Activated T-helper 2 cell treated with anti-CD3 and anti-CD28 coated beads, Interferon-gamma antibody, Interleukin-2, Interleukin-4, amounts not matched to agents 10 μg/mL and 5 μg/mL and 100 μg/mL, durations not matched to agents 14 hours and 24 hours and 36 hours (primary cell): ENCODE data around the gene WAS. TPM values are rescaled to one million over a fixed set of nuclear protein-coding genes. Genes with fewer than 3 reads are reported as not detected.

Source experiments
- DNase-seq: peaks from one replicate; pipeline ENCODE4 v3.0.0; 2021; ENCODE audit warnings: low spot score
- H3K27ac Mint-ChIP-seq: one replicate; pipeline ENCODE4 v1.8.0; 2021; ENCODE audit warnings: mixed read lengths
- H3K27me3 Mint-ChIP-seq: one replicate; pipeline ENCODE4 v1.8.0; 2021; ENCODE audit warnings: low read depth, mixed read lengths
- H3K36me3 Mint-ChIP-seq: one replicate; pipeline ENCODE4 v1.8.0; 2021; ENCODE audit warnings: low read depth, mixed read lengths
- H3K4me1 Mint-ChIP-seq: one replicate; pipeline ENCODE4 v1.8.0; 2021; ENCODE audit warnings: low read depth, mixed read lengths
- H3K4me3 Mint-ChIP-seq: one replicate; pipeline ENCODE4 v1.8.0; 2021; ENCODE audit warnings: low read depth, mild to moderate bottlenecking, moderate library complexity, mixed read lengths
- H3K9me3 Mint-ChIP-seq: one replicate; pipeline ENCODE4 v1.8.0; 2021; ENCODE audit warnings: mixed read lengths
- intact Hi-C: fragments of 100-400 bp; cut with micrococcal nuclease; formaldehyde crosslinking; loops from one replicate; pipeline ENCODE4 v1.15.1; 2023
- total RNA-seq: library from RNA; stranded (reverse); gene quantifications from 2 replicates; pipeline ENCODE4 v1.2.3, GENCODE V29; 2022

The WAS gene
- total RNA-seq, 1 donor from 2014 or later: 120 TPM

- Mint-ChIP-seq H3K4me3 (no peak overlapping the region), H3K4me1 (peaks cover 13% of the 10 kb centered on the region), H3K9me3 (no peaks in the 10 kb centered on the region), H3K27me3 (no peaks in the 10 kb centered on the region), H3K36me3 (peaks cover 61% of the 10 kb centered on the region), H3K27ac (no peak overlapping the region)
- intact Hi-C loops: no loop called here
- DNase-seq: no peak
These were observed 20.3 kb downstream of the WAS start for GRCh38 chrX:48703642-48704481.

DNA sequence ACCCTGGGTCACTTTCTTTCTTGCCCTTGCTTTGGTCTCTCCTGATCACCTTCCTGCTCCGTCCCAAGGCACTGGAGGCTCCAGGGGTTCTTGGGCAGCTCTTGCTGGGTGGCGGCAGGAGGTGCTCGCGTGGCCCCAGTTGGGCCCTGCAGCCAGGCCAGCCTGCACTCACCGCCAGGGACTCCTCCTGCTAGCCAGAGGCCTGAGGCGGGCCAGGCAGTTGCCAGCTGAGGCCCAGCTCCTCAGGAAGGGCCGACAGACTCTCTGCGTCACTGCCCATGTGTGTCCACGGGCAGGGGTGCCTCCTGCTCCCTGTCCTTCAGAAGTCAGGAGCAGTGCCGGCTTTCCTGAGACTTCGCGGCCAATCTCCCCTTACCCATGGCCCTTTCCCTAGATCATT lies 22.3 kb downstream of the WAS start:
- Mint-ChIP-seq H3K36me3 (peaks cover 53% of the 10 kb centered on the region), H3K27me3 (no peaks in the 10 kb centered on the region), H3K4me1 (peaks cover 13% of the 10 kb centered on the region), H3K27ac (no peak overlapping the region), H3K9me3 (no peaks in the 10 kb centered on the region), H3K4me3 (no peak overlapping the region)
- intact Hi-C loops: no loop called here
- DNase-seq: no peak

- Mint-ChIP-seq H3K27ac (no peak overlapping the region), H3K36me3 (peaks cover 37% of the 10 kb centered on the region), H3K4me1 (peaks cover 45% of the 10 kb centered on the region), H3K27me3 (no peaks in the 10 kb centered on the region), H3K9me3 (no peaks in the 10 kb centered on the region), H3K4me3 (no peak overlapping the region)
- intact Hi-C loops: loop anchor here (10.0 kb wide), 2 partner anchors 225 to 555 kb away; partner anchors contain the start of genes FOXP3 and PPP1R3F
- DNase-seq: no peak
These were observed 26.0 kb downstream of the WAS start for GRCh38 chrX:48709522-48710112.

DNA sequence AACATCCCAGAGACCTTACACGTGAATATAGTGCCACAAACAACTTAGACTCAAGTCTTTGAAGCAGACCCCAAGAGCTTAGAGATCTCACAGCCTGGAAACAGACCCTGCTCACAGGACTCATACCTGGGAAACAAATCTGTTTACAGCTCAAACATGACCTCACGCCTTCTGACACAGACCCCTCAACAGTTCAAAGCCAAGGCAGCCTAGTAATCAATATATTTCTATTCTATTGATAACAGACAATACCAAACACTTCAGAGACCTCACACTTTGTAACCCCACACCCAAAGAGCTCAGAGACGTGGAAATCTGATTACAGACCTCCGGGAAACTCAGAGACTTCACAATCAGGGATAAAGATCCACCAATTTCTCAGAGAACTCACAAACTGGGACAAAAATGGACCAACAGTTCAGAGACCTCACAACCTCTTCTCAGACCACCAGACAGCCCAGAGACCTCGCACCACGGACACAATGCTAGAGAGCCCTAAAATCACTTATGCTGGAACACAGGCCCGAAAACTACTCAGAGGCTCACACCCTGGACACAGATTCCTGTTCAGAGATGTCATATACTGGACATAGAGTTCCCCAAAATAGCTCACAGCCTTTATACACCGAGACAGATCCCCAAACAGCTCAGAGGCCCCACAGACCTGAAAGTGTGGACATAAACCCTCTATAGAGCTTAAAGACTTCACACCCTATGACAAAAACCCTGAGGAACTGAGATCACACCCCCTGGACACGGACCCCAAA lies 27.7 kb downstream of the WAS start:
- Mint-ChIP-seq H3K27me3 (no peaks in the 10 kb centered on the region), H3K27ac (peak overlapping the region; percentile 94), H3K9me3 (no peaks in the 10 kb centered on the region), H3K4me3 (peak overlapping the region; percentile 76), H3K36me3 (peaks cover 37% of the 10 kb centered on the region), H3K4me1 (peaks cover 61% of the 10 kb centered on the region)
- DNase-seq: no peak
- intact Hi-C loops: loop anchor here (10.0 kb wide), 2 partner anchors 223 to 553 kb away; partner anchors contain the start of genes FOXP3 and PPP1R3F

- H3K4me1 Mint-ChIP-seq: peaks cover 63% of the 10 kb centered on the region
- H3K36me3 Mint-ChIP-seq: peaks cover 37% of the 10 kb centered on the region
- peak overlapping the region; percentile 94 for H3K27ac Mint-ChIP-seq
- peak overlapping the region; percentile 76 for H3K4me3 Mint-ChIP-seq
- intact Hi-C loops: loop anchor here (2.0 to 10.0 kb wide), 3 partner anchors 39 to 553 kb away; partner anchors contain the start of genes FOXP3 and PPP1R3F
- no peaks in the 10 kb centered on the region for H3K27me3 Mint-ChIP-seq
- no peak for DNase-seq
- no peaks in the 10 kb centered on the region for H3K9me3 Mint-ChIP-seq
These were observed 28.4 kb downstream of the WAS start for GRCh38 chrX:48711929-48712505.

DNA sequence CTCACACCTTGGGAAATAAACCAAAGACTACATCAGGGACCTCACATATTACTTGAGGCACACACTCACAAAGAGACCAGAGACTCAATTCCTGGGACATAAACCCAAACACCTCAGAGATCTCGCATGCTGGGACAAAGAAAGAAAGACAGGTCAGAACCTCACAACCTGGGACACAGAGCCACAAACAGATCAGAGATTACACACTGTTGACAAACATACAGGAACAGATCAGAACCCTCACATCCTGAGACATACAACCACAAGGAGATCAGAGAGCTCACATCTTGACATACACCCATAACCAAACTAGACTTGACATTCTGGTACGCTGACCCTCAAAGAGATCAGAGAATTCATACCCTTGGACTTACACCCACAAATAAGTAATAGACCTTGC lies 30.2 kb downstream of the WAS start:
- Mint-ChIP-seq H3K4me1 (peaks cover 71% of the 10 kb centered on the region), H3K4me3 (peak overlapping the region; percentile 76), H3K36me3 (peaks cover 32% of the 10 kb centered on the region), H3K27ac (peak overlapping the region; percentile 94), H3K27me3 (no peaks in the 10 kb centered on the region), H3K9me3 (no peaks in the 10 kb centered on the region)
- intact Hi-C loops: loop anchor here (1.0 to 10.0 kb wide), 7 partner anchors 7 to 551 kb away; partner anchors contain the start of genes FOXP3 and PPP1R3F
- no peak for DNase-seq

DNA sequence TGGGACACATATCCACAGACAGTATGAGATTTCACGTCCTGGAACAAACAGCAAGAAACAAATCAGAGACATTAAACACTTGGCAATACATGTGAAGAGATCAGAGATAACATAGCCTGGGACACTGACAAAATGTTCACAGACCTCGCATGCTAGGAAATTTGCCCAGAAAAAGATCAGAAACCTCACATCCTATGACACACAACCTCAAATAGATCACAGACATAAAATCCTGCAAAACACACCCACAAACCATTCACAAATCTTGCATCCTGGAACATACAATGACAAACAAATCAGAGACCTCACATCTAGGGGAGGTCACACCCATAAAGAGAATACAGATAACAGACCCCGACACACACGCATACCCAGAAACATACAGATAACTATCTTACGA lies 31.0 kb downstream of the WAS start:
- intact Hi-C loops: loop anchor here (2.0 to 10.0 kb wide), 3 partner anchors 14 to 550 kb away; partner anchors contain the start of genes FOXP3 and PPP1R3F
- Mint-ChIP-seq H3K4me3 (peak overlapping the region; percentile 15), H3K27ac (peak overlapping the region; percentile 94), H3K9me3 (no peaks in the 10 kb centered on the region), H3K4me1 (peaks cover 75% of the 10 kb centered on the region), H3K36me3 (peaks cover 31% of the 10 kb centered on the region), H3K27me3 (no peaks in the 10 kb centered on the region)
- no peak for DNase-seq

GRCh38 chrX:48715072-48715471 lies 31.5 kb downstream of the WAS start:
- Mint-ChIP-seq H3K9me3 (no peaks in the 10 kb centered on the region), H3K27ac (peak overlapping the region; percentile 94), H3K4me3 (peak overlapping the region; percentile 15), H3K4me1 (peaks cover 75% of the 10 kb centered on the region), H3K27me3 (no peaks in the 10 kb centered on the region), H3K36me3 (peaks cover 31% of the 10 kb centered on the region)
- no peak for DNase-seq
- intact Hi-C loops: loop anchor here (2.0 to 10.0 kb wide), 3 partner anchors 14 to 550 kb away; partner anchors contain the start of genes FOXP3 and PPP1R3F

GRCh38 chrX:48715876-48716502 lies 32.4 kb downstream of the WAS start:
- no peaks in the 10 kb centered on the region for H3K27me3 Mint-ChIP-seq
- peaks cover 27% of the 10 kb centered on the region for H3K36me3 Mint-ChIP-seq
- H3K9me3 Mint-ChIP-seq: no peaks in the 10 kb centered on the region
- peaks cover 68% of the 10 kb centered on the region for H3K4me1 Mint-ChIP-seq
- peak overlapping the region; percentile 94 for H3K27ac Mint-ChIP-seq
- intact Hi-C loops: loop anchor here (2.0 to 10.0 kb wide), 3 partner anchors 13 to 549 kb away; partner anchors contain the start of genes FOXP3 and PPP1R3F
- no peak overlapping the region for H3K4me3 Mint-ChIP-seq
- DNase-seq: no peak

DNA sequence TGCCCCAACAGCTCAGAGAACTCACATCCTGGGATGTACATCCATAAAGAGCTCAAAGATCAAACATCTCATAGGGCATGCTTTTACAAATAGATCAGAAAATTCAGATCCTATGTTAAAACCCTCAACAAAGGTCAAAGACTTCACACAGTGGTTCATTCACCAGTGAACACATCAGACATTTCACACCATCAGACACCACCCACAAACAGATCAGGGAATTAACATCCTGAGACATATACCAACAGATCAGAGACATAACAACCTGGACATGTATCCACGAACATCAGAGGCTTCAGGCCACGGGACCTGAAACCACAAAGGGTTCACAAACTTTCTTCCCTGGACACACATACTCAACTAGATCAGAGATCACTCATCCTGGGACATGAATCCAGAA lies 36.4 kb downstream of the WAS start:
- Mint-ChIP-seq H3K4me1 (peaks cover 28% of the 10 kb centered on the region), H3K4me3 (no peak overlapping the region), H3K27me3 (no peaks in the 10 kb centered on the region), H3K36me3 (peaks cover 23% of the 10 kb centered on the region), H3K9me3 (no peaks in the 10 kb centered on the region), H3K27ac (no peak overlapping the region)
- DNase-seq: no peak
- intact Hi-C loops: loop anchor here (10.0 kb wide), 2 partner anchors 215 to 545 kb away; partner anchors contain the start of genes FOXP3 and PPP1R3F

DNA sequence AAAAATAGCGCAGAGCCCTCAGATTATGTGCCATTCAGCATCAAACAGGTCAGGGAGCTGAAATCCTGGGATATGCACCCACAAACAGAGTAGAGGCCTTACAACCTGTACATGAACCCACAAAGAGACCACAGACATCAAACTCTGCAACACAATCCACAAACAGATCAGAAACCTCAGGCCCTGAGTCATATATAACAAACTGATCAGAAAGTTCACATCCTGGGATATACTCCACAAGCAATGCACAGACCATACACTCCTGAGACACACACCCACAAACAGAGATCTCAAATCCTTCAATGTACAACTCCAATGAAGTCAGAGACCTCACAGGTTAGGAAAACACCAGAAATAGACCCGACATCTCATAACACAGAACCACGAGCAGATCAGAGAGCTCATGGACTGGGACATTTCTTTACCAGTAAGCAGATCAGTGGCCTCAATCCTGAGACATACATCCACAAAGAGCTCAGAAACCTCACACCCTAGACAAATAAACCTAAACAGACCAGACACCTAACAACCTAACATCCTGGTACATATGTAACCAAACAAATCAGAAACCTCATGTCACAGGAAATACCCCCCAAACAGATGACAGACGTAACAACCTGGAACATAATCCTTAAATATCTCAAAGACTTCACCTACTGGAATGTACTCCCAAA lies 37.1 kb downstream of the WAS start:
- Mint-ChIP-seq H3K4me1 (peaks cover 20% of the 10 kb centered on the region), H3K27me3 (no peaks in the 10 kb centered on the region), H3K9me3 (peaks cover under 1% of the 10 kb centered on the region), H3K27ac (no peak overlapping the region), H3K4me3 (no peak overlapping the region), H3K36me3 (peaks cover 26% of the 10 kb centered on the region)
- intact Hi-C loops: loop anchor here (1.0 kb wide), 1 partner anchor 7 kb away; no protein-coding TSS in a partner anchor
- no peak for DNase-seq
